ENCODE data around the gene ARHGAP23. TPM values are rescaled to one million over a fixed set of nuclear protein-coding genes. Genes with fewer than 3 reads are reported as not detected.
A peak's percentile ranks its signal among the peaks of the same experiment; 100 is the strongest.

ARHGAP23 gene
- total RNA-seq, 1 experiment from 2014 or later = 97.9 TPM

GRCh38 chr17:38452719-38453118, 24.5 kb downstream of the ARHGAP23 start:
- no peak for TF ChIP-seq CTCF (conservative IDR thresholded peaks at IDR 0.05)
- peaks cover 68 to 78% of the 10 kb centered on the region in 2 experiments for H3K4me1 Mint-ChIP-seq
- no peak overlapping the region for H3K23ac ChIP-seq (ENCODE audit: insufficient read length, low read depth, low read length)
- H4K20me1 ChIP-seq (ENCODE audit: control insufficient read depth, insufficient read depth, insufficient read length) = no peaks in the 10 kb centered on the region
- H3K56ac ChIP-seq (ENCODE audit: insufficient read length, low read depth, low read length) = no peak overlapping the region
- no peak overlapping the region for H2AFZ ChIP-seq (ENCODE audit: low read length)
- no peaks in the 10 kb centered on the region; the same call in 1 of the 2 replicates for H3K27me3 Mint-ChIP-seq (ENCODE audit: low read depth)
- DNase-seq = no peak
- H2BK12ac ChIP-seq (ENCODE audit: insufficient read length, low read depth, low read length) = no peak overlapping the region
- H2BK5ac ChIP-seq (ENCODE audit: insufficient read length, low read length) = no peak overlapping the region
- no CpG with 5 or more reads among the region's 6 CpGs for WGBS (ENCODE audit: extremely low coverage, insufficient read length, low lambda C conversion rate)
- H3K4ac ChIP-seq (ENCODE audit: low read depth, low read length) = no peak overlapping the region; the same call in 1 of the 2 replicates
- H3K27me3 ChIP-seq (ENCODE audit: insufficient read depth, low read length) = no peaks in the 10 kb centered on the region
- no peak overlapping the region for H2BK120ac ChIP-seq (ENCODE audit: low read depth, low read length, poor library complexity, severe bottlenecking)
- H3K27ac ChIP-seq (ENCODE audit: insufficient read length, low read depth, low read length) = peak overlapping the region; percentile 19
- H4K5ac ChIP-seq (ENCODE audit: insufficient read length, low read depth, low read length) = no peak overlapping the region
- peaks cover 27% of the 10 kb centered on the region for H3K4me1 ChIP-seq (ENCODE audit: insufficient read depth, low read length)
- no peaks in the 10 kb centered on the region for H3K9me3 ChIP-seq (ENCODE audit: control insufficient read depth, low read depth, low read length)
- H3K79me2 ChIP-seq (ENCODE audit: insufficient read depth, low read length) = peaks cover 26% of the 10 kb centered on the region; the same call in 1 of the 2 replicates
- no peak overlapping the region for H2BK15ac ChIP-seq (ENCODE audit: low read depth, low read length)
- no peak overlapping the region for H4K91ac ChIP-seq (ENCODE audit: insufficient read length, low read depth, low read length)
- no peak overlapping the region for H2BK20ac ChIP-seq (ENCODE audit: low read depth, low read length, poor library complexity, severe bottlenecking)
- H3K18ac ChIP-seq (ENCODE audit: insufficient read length, low read depth, low read length) = no peak overlapping the region
- no peak overlapping the region for H2AK5ac ChIP-seq (ENCODE audit: insufficient read length, low read length)
- peak overlapping the region; percentile 76 for H3K4me2 ChIP-seq (ENCODE audit: insufficient read depth, insufficient read length, low read length)
- H3K79me1 ChIP-seq (ENCODE audit: insufficient read depth, low read depth, low read length, poor library complexity, severe bottlenecking) = peaks cover 2% of the 10 kb centered on the region
- peaks cover 19% of the 10 kb centered on the region for H3K23me2 ChIP-seq (ENCODE audit: insufficient read length, low read depth, low read length, poor library complexity, severe bottlenecking)
- H3K36me3 Mint-ChIP-seq (ENCODE audit: insufficient read depth in 1 of 3, low read depth in 3 of 3) = peaks cover 4 to 13% (median 5%) of the 10 kb centered on the region in 3 experiments; a peak in 5 of 7 replicates
- H3T11ph ChIP-seq (ENCODE audit: low read length) = no peak overlapping the region
- H3K14ac ChIP-seq (ENCODE audit: insufficient read depth, low read length) = no peak overlapping the region
- no peak overlapping the region for H3K9ac ChIP-seq (ENCODE audit: extremely low read depth, insufficient read length, low read length)
- H3K27ac Mint-ChIP-seq = peak overlapping the region; percentile 98 to 100 (median 99)
- H3K4me3 Mint-ChIP-seq = peak overlapping the region; percentile 79 to 85
- no peaks in the 10 kb centered on the region for H3K9me3 Mint-ChIP-seq
- H4K8ac ChIP-seq (replicated peaks; ENCODE audit: insufficient read length, low read depth, low read length) = no peak overlapping the region
